HEK293T (cell line): ENCODE measurements around the gene ATP13A1.
"Not testable (repeated sequence)": the region's sequence is repeated elsewhere in the genome, so short reads cannot be mapped to it uniquely, and the experiment has no call there.

Source experiments
- CTCF ChIA-PET: fragments of 350-600 bp; formaldehyde crosslinking; extraction: SDS; loops from one replicate; lab custom pipeline; 2021; ENCODE audit warnings: antibody characterized with exemption, inconsistent platforms; lab: Yijun Ruan, JAX
- POLR2A ChIA-PET: fragments of 350-600 bp; formaldehyde crosslinking; extraction: SDS; loops from one replicate; lab custom pipeline; 2020; ENCODE audit warnings: antibody characterized with exemption, inconsistent platforms; lab: Yijun Ruan, JAX
- DNase-seq: peaks from one replicate; pipeline ENCODE4 v3.0.0; 2012; ENCODE audit warnings: mixed read lengths; ENCODE audit errors: extremely low spot score
- ARNT ChIP-seq: fragments of 450-650 bp; IDR thresholded peaks from 2 replicates; pipeline ENCODE4 v1.6.1; 2017; ENCODE audit warnings: mild to moderate bottlenecking
- BHLHE40 ChIP-seq: fragments of 450-650 bp; IDR thresholded peaks from 2 replicates; pipeline ENCODE4 v1.6.1; 2016; ENCODE audit warnings: mild to moderate bottlenecking, moderate library complexity, borderline replicate concordance
- CTBP1 ChIP-seq: fragments of 450-650 bp; IDR thresholded peaks from 2 replicates; pipeline ENCODE4 v1.6.1; 2016; ENCODE audit warnings: borderline replicate concordance
- ELF4 ChIP-seq: fragments of 450-650 bp; IDR thresholded peaks from 2 replicates; pipeline ENCODE4 v1.6.1; 2017; ENCODE audit warnings: antibody characterized with exemption
- FOXA1 ChIP-seq: fragments of 450-650 bp; IDR thresholded peaks from 2 replicates; pipeline ENCODE4 v1.6.1; 2016; ENCODE audit warnings: mild to moderate bottlenecking
- FOXK2 ChIP-seq: fragments of 450-650 bp; IDR thresholded peaks from 2 replicates; pipeline ENCODE4 v1.6.1; 2016; ENCODE audit warnings: mild to moderate bottlenecking
- FOXM1 ChIP-seq: fragments of 450-650 bp; IDR thresholded peaks from 2 replicates; pipeline ENCODE4 v1.6.1; 2017; ENCODE audit warnings: mild to moderate bottlenecking, borderline replicate concordance
- HDGF ChIP-seq: fragments of 450-650 bp; IDR thresholded peaks from 2 replicates; pipeline ENCODE4 v1.6.1; 2017; ENCODE audit warnings: antibody characterized with exemption, borderline replicate concordance
- L3MBTL2 ChIP-seq: fragments of 450-650 bp; conservative IDR thresholded peaks from 2 replicates; pipeline ENCODE4 v1.6.1; 2016; ENCODE audit warnings: mild to moderate bottlenecking
- LEF1 ChIP-seq: fragments of 450-650 bp; IDR thresholded peaks from 2 replicates; pipeline ENCODE4 v1.6.1; 2017; ENCODE audit warnings: mild to moderate bottlenecking, borderline replicate concordance
- NFRKB ChIP-seq: fragments of 450-650 bp; IDR thresholded peaks from 2 replicates; pipeline ENCODE4 v1.6.1; 2016; ENCODE audit warnings: mild to moderate bottlenecking, moderate library complexity
- SP1 ChIP-seq: fragments of 450-650 bp; IDR thresholded peaks from 2 replicates; pipeline ENCODE4 v1.6.1; 2017
- SUZ12 ChIP-seq: fragments of 450-650 bp; IDR thresholded peaks from 2 replicates; pipeline ENCODE4 v1.6.1; 2016; ENCODE audit warnings: mild to moderate bottlenecking
- TARDBP ChIP-seq: fragments of 450-650 bp; IDR thresholded peaks from 2 replicates; pipeline ENCODE4 v1.6.1; 2016
- ZNF384 ChIP-seq: fragments of 450-650 bp; IDR thresholded peaks from 2 replicates; pipeline ENCODE4 v1.6.1; 2016
- TF ChIP-seq, protein P1 (sequence below): fragments of 450-650 bp; IDR thresholded peaks from 2 replicates; pipeline ENCODE4 v1.6.1; 2016

The ATP13A1 gene

GRCh38 chr19:19677579-19677978 is 14.1 kb upstream of the ATP13A1 start:
- ChIA-PET CTCF (no interaction called here), POLR2A (no interaction called here)
- no peak for TF ChIP-seq NFRKB
- TF ChIP-seq, protein P1, sequence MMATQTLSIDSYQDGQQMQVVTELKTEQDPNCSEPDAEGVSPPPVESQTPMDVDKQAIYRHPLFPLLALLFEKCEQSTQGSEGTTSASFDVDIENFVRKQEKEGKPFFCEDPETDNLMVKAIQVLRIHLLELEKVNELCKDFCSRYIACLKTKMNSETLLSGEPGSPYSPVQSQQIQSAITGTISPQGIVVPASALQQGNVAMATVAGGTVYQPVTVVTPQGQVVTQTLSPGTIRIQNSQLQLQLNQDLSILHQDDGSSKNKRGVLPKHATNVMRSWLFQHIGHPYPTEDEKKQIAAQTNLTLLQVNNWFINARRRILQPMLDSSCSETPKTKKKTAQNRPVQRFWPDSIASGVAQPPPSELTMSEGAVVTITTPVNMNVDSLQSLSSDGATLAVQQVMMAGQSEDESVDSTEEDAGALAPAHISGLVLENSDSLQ: no peak
- DNase-seq: no peak

GRCh38 chr19:19674315-19674714 is 10.8 kb upstream of the ATP13A1 start:
- TF ChIP-seq ARNT (no peak), CTBP1 (no peak), FOXA1 (no peak), FOXM1 (no peak), HDGF (no peak), SP1 (no peak), ELF4 (no peak), NFRKB (no peak), L3MBTL2 (no peak), FOXK2 (no peak), SUZ12 (no peak)
- TF ChIP-seq, protein P1: no peak
- DNase-seq: no peak
- CTCF ChIA-PET: no interaction called here
- POLR2A ChIA-PET: no interaction called here

- no peak for TF ChIP-seq FOXA1
- no peak for TF ChIP-seq LEF1
- TF ChIP-seq, protein P1: no peak
- TF ChIP-seq SP1: no peak
- no peak for TF ChIP-seq HDGF
- no peak for TF ChIP-seq FOXM1
- no peak for TF ChIP-seq ARNT
- DNase-seq: no peak
- POLR2A ChIA-PET: no interaction called here
- CTCF ChIA-PET: no interaction called here
Observed at GRCh38 chr19:19672816-19673215, 9.3 kb upstream of the ATP13A1 start.

GRCh38 chr19:19670070-19670551 is 6.6 kb upstream of the ATP13A1 start:
- ChIA-PET POLR2A (interaction anchor here (2.7 kb wide), 1 partner anchor 106 kb away, joined by 13 read pairs; no protein-coding TSS in a partner anchor), CTCF (no interaction called here)
- TF ChIP-seq HDGF (no peak), FOXA1 (no peak), ZNF384 (no peak), ELF4 (no peak), NFRKB (no peak), SUZ12 (no peak), ARNT (no peak), L3MBTL2 (no peak), SP1 (no peak), BHLHE40 (no peak), FOXK2 (no peak), CTBP1 (no peak), LEF1 (no peak), TARDBP (no peak), FOXM1 (no peak)
- TF ChIP-seq, protein P1: no peak
- no peak for DNase-seq

DNA sequence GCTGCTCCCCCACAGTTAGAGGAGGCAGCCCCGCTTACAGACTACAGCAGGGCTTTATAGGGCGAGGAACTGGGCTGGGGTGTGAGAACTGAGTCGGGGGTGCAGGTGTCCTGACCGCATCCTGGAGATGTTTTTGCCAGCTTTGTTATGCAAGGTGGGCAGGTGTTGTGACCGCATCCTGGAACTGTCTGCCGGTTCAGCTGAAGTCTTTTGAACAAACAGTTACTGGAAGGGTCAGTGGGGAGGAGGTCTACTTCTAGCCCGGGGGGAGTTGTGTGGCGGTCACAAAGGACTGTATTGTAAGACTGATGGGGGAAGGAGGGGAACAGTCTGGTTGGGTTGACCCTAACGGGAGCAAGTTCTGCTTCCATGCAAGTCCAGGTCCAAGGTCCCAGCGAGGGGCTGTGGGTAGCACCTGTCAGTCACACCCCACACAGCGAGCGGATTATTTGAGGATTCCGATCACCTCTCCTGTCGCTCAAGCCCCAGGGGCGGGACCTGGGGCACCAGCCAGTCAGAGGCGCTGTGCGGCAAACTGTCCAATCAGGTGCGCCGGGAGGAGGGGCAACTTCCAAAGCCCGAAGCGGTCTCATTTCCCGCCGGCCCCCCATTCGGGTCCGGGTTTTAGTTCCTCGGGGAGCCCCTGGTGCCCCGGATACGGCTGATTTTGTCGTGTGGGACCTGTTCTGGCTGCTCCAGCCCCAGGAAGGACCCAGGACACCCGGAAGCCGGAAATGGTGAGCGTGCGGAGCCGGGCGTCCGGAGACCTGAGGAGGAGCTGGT is 4.9 kb upstream of the ATP13A1 start, which contains the start of gene ZNF101:
Gene ZNF101 (plus strand): TSS at position 610 of the 783 bp plus-strand sequence. CDS start 125 bp downstream, at position 735.
- DNase-seq: peak; percentile 89
- POLR2A ChIA-PET: interaction anchor here (0.7 to 2.7 kb wide), 3 partner anchors 64 to 1660 kb away, joined by 3 to 13 read pairs (median 3); partner anchors contain the start of gene ZNF14
- TF ChIP-seq ZNF384 (no peak), L3MBTL2 (peak; percentile 77), BHLHE40 (no peak), ELF4 (0 out of 2 replicates have a peak, but pooled peaks have one; percentile 27), HDGF (no peak)
- TF ChIP-seq, protein P1: peak; percentile 98

DNA sequence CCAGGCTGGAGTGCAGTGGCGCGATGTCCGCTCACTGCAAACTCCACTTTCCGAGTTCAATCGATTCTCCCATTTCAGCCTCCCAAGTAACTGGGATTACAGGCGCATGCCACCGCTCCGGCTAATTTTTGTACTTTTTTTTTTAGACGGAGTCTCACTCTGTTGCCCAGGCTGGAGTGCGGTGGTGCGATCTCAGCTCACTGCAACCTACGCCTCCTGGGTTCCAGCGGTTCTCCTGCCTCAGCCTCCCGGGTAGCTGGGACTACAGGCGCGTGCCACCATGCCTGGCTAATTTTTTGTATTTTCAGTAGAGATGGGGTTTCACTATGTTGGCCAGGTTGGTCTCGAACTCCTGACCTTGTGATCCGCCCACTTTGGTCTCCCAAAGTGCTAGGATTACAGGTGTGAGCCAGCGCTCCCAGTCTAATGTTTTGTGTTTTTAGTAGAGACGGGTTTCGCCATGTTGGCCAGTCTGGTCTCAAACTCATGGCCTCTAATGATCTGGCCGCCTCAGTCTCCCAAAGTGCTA is 2.0 kb upstream of the ATP13A1 start:
- CTCF ChIA-PET, POLR2A ChIA-PET, DNase-seq: not testable (repeated sequence)

More for the DNA sequence above, 4.9 kb upstream of the ATP13A1 start, which contains the start of gene ZNF101:
- CTCF ChIA-PET: no interaction called here
